GM18909 (cell line): ENCODE measurements around the gene ARMC2.

ENCODE experiments used
- ATAC-seq: cut with Tn5 transposase; IDR thresholded peaks from one replicate; pipeline ENCODE4 v1.9.1; 2021; ENCODE audit warnings: mild to moderate bottlenecking; ENCODE audit not compliant: unreplicated experiment, poor library complexity

The ARMC2 gene

GRCh38 chr6:108947114-108947854 is 99.1 kb downstream of the ARMC2 start:
- no peak for ATAC-seq

GRCh38 chr6:108948181-108948661 is 100.0 kb downstream of the ARMC2 start:
- ATAC-seq: no peak

- ATAC-seq: no peak
These were observed 103.2 kb downstream of the ARMC2 start for GRCh38 chr6:108951351-108951953.

- no peak for ATAC-seq
These were observed 104.7 kb downstream of the ARMC2 start for GRCh38 chr6:108952776-108953486.

- ATAC-seq: no peak
These were observed 105.5 kb downstream of the ARMC2 start for GRCh38 chr6:108953681-108954080.

- ATAC-seq: no peak
These were observed 107.2 kb downstream of the ARMC2 start for GRCh38 chr6:108955329-108955949.

GRCh38 chr6:108957221-108957620 is 109.0 kb downstream of the ARMC2 start:
- ATAC-seq: no peak

- no peak for ATAC-seq
These were observed 110.9 kb downstream of the ARMC2 start for GRCh38 chr6:108958900-108959770.

GRCh38 chr6:108959972-108960582 is 111.9 kb downstream of the ARMC2 start:
- ATAC-seq: no peak

- no peak for ATAC-seq
These were observed 112.4 kb downstream of the ARMC2 start for GRCh38 chr6:108960601-108961000.

GRCh38 chr6:108961077-108961476 is 112.9 kb downstream of the ARMC2 start:
- ATAC-seq: no peak

GRCh38 chr6:108961985-108962384 is 113.8 kb downstream of the ARMC2 start:
- no peak for ATAC-seq

GRCh38 chr6:108966251-108966650 is 118.0 kb downstream of the ARMC2 start:
- ATAC-seq: no peak

GRCh38 chr6:108966855-108967755 is 118.9 kb downstream of the ARMC2 start:
- no peak for ATAC-seq

- no peak for ATAC-seq
These were observed 120.4 kb downstream of the ARMC2 start for GRCh38 chr6:108968325-108969316.

GRCh38 chr6:108969776-108970175 is 121.6 kb downstream of the ARMC2 start:
- no peak for ATAC-seq

- no peak for ATAC-seq
These were observed 126.0 kb downstream of the ARMC2 start for GRCh38 chr6:108974201-108974600.
